Inferior parietal cortex (tissue), 1 donor: ENCODE data around the gene HID1.

Experiments
- DNase-seq: peaks from one replicate; pipeline ENCODE4 v3.0.0-alpha.2; 2016; ENCODE audit errors: extremely low spot score

The HID1 gene

GRCh38 chr17:75001915-75002843, 29.6 kb upstream of the HID1 start:
- no peak for DNase-seq

GRCh38 chr17:74999523-74999922, 27.0 kb upstream of the HID1 start:
- no peak for DNase-seq

GRCh38 chr17:74998783-74999182, 26.2 kb upstream of the HID1 start:
- no peak for DNase-seq

- no peak for DNase-seq
Measured at GRCh38 chr17:74995847-74996246, 23.3 kb upstream of the HID1 start.

GRCh38 chr17:74994440-74994839, 21.9 kb upstream of the HID1 start:
- DNase-seq: no peak

GRCh38 chr17:74992223-74992622, 19.7 kb upstream of the HID1 start:
- DNase-seq: no peak

GRCh38 chr17:74990581-74991105, 18.1 kb upstream of the HID1 start:
- DNase-seq: no peak

- DNase-seq: peak; percentile 57
Measured at GRCh38 chr17:74987909-74988711, 15.6 kb upstream of the HID1 start.

- peak; percentile 93 for DNase-seq
Measured at GRCh38 chr17:74987418-74987908, 14.9 kb upstream of the HID1 start, which contains the start of gene CDR2L. Gene CDR2L (plus strand): TSS chr17:74987632. CDS start chr17:74988044, 412 bp downstream.

GRCh38 chr17:74986206-74986576, 13.6 kb upstream of the HID1 start:
- DNase-seq: no peak

- DNase-seq: peak; percentile 56
Measured at GRCh38 chr17:74982663-74983313, 10.2 kb upstream of the HID1 start.

- DNase-seq: peak; percentile 81
Measured at GRCh38 chr17:74981979-74982662, 9.6 kb upstream of the HID1 start.

GRCh38 chr17:74981318-74981978, 8.9 kb upstream of the HID1 start:
- no peak for DNase-seq

- no peak for DNase-seq
Measured at GRCh38 chr17:74979408-74980146, 7.0 kb upstream of the HID1 start.

- DNase-seq: no peak
Measured at GRCh38 chr17:74978240-74978639, 5.7 kb upstream of the HID1 start.

- no peak for DNase-seq
Measured at GRCh38 chr17:74977802-74978201, 5.2 kb upstream of the HID1 start.

- DNase-seq: no peak
Measured at GRCh38 chr17:74975943-74976342, 3.4 kb upstream of the HID1 start.

- DNase-seq: no peak
Measured at GRCh38 chr17:74972973-74973328, 392 bp upstream of the HID1 start.

- DNase-seq: no peak
Measured at GRCh38 chr17:74971842-74972106, 785 bp downstream of the HID1 start.
